Measurements from ENCODE around the gene NMRAL1.

The NMRAL1 gene

GRCh38 chr16:4465977-4466779 lies 8.2 kb downstream of the NMRAL1 start:
- Histone ChIP-seq H3K36me3 (ENCODE audit: control insufficient read depth in 2 of 2, insufficient read depth in 1 of 2, low read length in 2 of 2) (peaks cover 0 to 38% of the 10 kb centered on the region in 2 experiments; a peak in 1 of 3 replicates), H3K9me3 (ENCODE audit: control insufficient read depth, insufficient read depth, low read depth, low read length) (no peaks in the 10 kb centered on the region), H3K4me3 (ENCODE audit: low read depth, low read length) (no peak overlapping the region), H3K27ac (ENCODE audit: extremely low read depth, low read depth, low read length) (no peak overlapping the region), H3K4me1 (ENCODE audit: control insufficient read depth, insufficient read depth, low read length) (no peaks in the 10 kb centered on the region)
- CTCF ChIA-PET = interaction anchor here (1.0 kb wide), 1 partner anchor 10 kb away, joined by 3 read pairs; the partner anchor contains the start of gene HMOX2
- TF ChIP-seq PRDM4 (tag by site-specific recombination; IDR thresholded peaks at IDR 0.05) (no peak), ZNF366 (tag by site-specific recombination; conservative IDR thresholded peaks at IDR 0.05) (no peak), SP3 (tag by site-specific recombination; IDR thresholded peaks at IDR 0.05) (no peak), REPIN1 (tag by site-specific recombination; IDR thresholded peaks at IDR 0.05; ENCODE audit: low read depth) (no peak), ZNF830 (tag by site-specific recombination; IDR thresholded peaks at IDR 0.05; ENCODE audit: low read depth) (no peak), GLI2 (tag by site-specific recombination; IDR thresholded peaks at IDR 0.05; ENCODE audit: borderline replicate concordance, low read depth) (no peak), KLF17 (tag by site-specific recombination; IDR thresholded peaks at IDR 0.05) (no peak), KLF16 (tag by site-specific recombination; IDR thresholded peaks at IDR 0.05) (no peak), YY2 (tag by site-specific recombination; IDR thresholded peaks at IDR 0.05) (no peak), TRIM28 (IDR thresholded peaks at IDR 0.05; ENCODE audit: borderline replicate concordance, low read length) (no peak), SETDB1 (IDR thresholded peaks at IDR 0.05; ENCODE audit: insufficient read length, low read length) (no peak), ZNF660 (tag by site-specific recombination; IDR thresholded peaks at IDR 0.05) (no peak)
- TF ChIP-seq, protein P1, sequence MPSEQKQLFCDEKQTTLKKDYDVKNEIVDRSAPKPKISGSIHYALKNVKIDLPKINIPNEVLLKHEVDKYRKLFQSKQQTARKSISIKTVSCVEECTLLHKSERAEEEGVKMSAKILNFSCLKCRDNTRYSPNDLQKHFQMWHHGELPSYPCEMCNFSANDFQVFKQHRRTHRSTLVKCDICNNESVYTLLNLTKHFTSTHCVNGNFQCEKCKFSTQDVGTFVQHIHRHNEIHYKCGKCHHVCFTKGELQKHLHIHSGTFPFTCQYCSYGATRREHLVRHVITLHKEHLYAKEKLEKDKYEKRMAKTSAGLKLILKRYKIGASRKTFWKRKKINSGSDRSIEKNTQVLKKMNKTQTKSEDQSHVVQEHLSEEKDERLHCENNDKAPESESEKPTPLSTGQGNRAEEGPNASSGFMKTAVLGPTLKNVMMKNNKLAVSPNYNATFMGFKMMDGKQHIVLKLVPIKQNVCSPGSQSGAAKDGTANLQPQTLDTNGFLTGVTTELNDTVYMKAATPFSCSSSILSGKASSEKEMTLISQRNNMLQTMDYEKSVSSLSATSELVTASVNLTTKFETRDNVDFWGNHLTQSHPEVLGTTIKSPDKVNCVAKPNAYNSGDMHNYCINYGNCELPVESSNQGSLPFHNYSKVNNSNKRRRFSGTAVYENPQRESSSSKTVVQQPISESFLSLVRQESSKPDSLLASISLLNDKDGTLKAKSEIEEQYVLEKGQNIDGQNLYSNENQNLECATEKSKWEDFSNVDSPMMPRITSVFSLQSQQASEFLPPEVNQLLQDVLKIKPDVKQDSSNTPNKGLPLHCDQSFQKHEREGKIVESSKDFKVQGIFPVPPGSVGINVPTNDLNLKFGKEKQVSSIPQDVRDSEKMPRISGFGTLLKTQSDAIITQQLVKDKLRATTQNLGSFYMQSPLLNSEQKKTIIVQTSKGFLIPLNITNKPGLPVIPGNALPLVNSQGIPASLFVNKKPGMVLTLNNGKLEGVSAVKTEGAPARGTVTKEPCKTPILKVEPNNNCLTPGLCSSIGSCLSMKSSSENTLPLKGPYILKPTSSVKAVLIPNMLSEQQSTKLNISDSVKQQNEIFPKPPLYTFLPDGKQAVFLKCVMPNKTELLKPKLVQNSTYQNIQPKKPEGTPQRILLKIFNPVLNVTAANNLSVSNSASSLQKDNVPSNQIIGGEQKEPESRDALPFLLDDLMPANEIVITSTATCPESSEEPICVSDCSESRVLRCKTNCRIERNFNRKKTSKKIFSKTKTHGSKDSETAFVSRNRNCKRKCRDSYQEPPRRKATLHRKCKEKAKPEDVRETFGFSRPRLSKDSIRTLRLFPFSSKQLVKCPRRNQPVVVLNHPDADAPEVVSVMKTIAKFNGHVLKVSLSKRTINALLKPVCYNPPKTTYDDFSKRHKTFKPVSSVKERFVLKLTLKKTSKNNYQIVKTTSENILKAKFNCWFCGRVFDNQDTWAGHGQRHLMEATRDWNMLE (tag by site-specific recombination; conservative IDR thresholded peaks at IDR 0.05; ENCODE audit: low read depth) = no peak
- TF ChIP-seq, protein P2, sequence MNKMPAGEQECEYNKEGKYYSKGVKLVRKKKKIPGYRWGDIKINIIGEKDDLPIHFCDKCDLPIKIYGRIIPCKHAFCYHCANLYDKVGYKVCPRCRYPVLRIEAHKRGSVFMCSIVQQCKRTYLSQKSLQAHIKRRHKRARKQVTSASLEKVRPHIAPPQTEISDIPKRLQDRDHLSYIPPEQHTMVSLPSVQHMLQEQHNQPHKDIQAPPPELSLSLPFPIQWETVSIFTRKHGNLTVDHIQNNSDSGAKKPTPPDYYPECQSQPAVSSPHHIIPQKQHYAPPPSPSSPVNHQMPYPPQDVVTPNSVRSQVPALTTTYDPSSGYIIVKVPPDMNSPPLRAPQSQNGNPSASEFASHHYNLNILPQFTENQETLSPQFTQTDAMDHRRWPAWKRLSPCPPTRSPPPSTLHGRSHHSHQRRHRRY (tag by site-specific recombination; IDR thresholded peaks at IDR 0.05) = no peak
- POLR2A ChIA-PET = no interaction called here

All from HEK293 (cell line).